GM23338 (cell line): Measurements from ENCODE around the gene A3GALT2.

Experiments
- CREB1 ChIP-seq: fragments of 250-450 bp; sonication (Bioruptor Pico); IDR thresholded peaks from 2 replicates; pipeline ENCODE4 v1.5.0; 2020; ENCODE audit warnings: low read depth, mild to moderate bottlenecking, moderate library complexity
- CTCF ChIP-seq, 2 experiments: fragments of 200-600 bp in 1 of 2; sonication (generic) in 1 of 2; conservative IDR thresholded peaks; 2 replicates each; pipeline versions ENCODE4 v1.5.1 to v1.6.1; 2016 to 2017; ENCODE audit warnings: antibody characterized with exemption in 2 of 2, low read depth in 2 of 2, mild to moderate bottlenecking in 2 of 2, moderate library complexity in 1 of 2
- EZH2 ChIP-seq: fragments of 200-600 bp; sonication (generic); IDR thresholded peaks from one replicate; pipeline ENCODE4 v1.8.0; 2017; ENCODE audit warnings: antibody characterized with exemption, mild to moderate bottlenecking, low read depth; ENCODE audit not compliant: unreplicated experiment
- JUNB ChIP-seq: IDR thresholded peaks from one replicate; pipeline ENCODE4 v1.6.1; 2016; ENCODE audit warnings: antibody characterized with exemption; ENCODE audit not compliant: unreplicated experiment
- POLR2AphosphoS5 ChIP-seq: IDR thresholded peaks from 2 replicates; pipeline ENCODE4 v1.6.1; 2016; ENCODE audit warnings: antibody characterized with exemption, low read depth
- REST ChIP-seq: IDR thresholded peaks from one replicate; pipeline ENCODE4 v1.6.1; 2018; ENCODE audit warnings: antibody characterized with exemption; ENCODE audit not compliant: unreplicated experiment
- STAT1 ChIP-seq: IDR thresholded peaks from one replicate; pipeline ENCODE4 v1.6.1; 2016; ENCODE audit warnings: antibody characterized with exemption; ENCODE audit not compliant: unreplicated experiment

- TF ChIP-seq EZH2 (no peak), JUNB (no peak), POLR2AphosphoS5 (no peak), CTCF (conservative IDR thresholded peaks at IDR 0.05; ENCODE audit: low read depth in 2 of 2) (no peak), STAT1 (no peak), CREB1 (CRISPR knock-in tag) (no peak), REST (no peak)
Observed at GRCh38 chr1:33360367-33360766, 39.5 kb upstream of the A3GALT2 start.
